NCI-H1694 treated with DMSO at 0.1 percent for 48 hours (cell line): Measurements from ENCODE around the gene RPL7L1.
"Not testable (repeated sequence)": the region's sequence is repeated elsewhere in the genome, so short reads cannot be mapped to it uniquely, and the experiment has no call there.

Experiments used
- DNase-seq: peaks from one replicate; lab custom pipeline; 2025; lab: John Stamatoyannopoulos, UW

RPL7L1 gene

DNA sequence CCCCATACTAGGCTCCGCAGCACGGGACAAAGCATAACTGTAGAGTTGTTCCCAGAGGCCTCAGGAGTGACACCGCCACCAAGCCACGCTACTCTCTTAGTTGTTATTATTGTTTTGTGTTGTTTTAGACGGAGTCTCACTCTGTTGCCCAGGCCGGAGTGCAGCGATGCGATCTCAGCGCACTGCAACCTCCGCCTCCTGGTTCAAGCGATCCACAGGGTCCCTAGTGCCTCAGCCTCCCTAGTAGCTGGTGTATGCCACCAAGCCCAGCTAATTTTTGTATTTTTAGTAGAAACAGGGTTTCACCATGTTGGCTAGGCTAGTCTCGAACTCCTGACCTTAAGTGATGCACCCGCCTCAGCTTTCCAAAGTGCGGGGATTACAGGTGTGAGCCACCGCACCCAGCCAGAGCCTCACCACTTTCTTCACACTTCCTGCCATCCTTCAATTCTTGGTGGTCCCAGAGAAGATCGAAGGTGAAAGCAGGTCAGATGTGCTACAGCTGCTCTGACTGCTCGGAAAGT is 11.8 kb downstream of the RPL7L1 start:
- no peak for DNase-seq

DNA sequence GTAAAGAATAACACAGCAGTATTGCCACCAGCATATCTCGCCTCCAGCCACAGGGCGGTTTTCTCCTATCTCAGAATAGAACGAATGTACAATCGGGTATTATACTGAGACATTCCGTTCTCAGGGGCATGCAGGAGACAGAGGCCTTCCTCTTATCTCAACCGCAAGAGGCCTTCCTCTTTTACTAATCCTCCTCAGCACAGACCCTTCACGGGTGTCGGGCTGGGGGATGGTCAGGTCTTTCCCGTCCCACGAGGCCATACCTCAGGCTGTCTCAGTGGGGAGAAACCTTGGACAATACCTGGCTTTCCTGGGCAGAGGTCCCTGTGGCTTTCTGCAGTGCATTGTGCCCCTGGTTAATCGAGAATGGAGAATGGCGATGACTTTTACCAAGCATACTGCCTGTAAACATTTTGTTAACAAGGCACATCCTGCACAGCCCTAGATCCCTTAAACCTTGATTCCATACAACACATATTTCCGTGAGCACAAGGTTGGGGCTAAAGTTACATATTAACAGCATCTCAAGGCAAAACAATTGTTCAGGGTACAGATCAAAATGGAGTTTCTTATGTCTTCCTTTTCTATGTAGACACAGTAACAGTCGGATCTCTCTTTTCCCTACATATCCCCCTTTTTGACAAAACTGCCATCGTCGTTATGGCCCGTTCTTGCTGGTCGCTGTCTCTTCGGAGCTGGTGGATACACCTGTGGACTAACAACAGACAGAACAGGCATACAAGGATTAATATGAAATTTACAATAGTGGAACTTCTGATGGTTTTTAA is 14.8 kb downstream of the RPL7L1 start:
- not testable (repeated sequence) for DNase-seq

- DNase-seq: no peak
Observed at GRCh38 chr6:42896178-42896719, 16.8 kb downstream of the RPL7L1 start.

DNA sequence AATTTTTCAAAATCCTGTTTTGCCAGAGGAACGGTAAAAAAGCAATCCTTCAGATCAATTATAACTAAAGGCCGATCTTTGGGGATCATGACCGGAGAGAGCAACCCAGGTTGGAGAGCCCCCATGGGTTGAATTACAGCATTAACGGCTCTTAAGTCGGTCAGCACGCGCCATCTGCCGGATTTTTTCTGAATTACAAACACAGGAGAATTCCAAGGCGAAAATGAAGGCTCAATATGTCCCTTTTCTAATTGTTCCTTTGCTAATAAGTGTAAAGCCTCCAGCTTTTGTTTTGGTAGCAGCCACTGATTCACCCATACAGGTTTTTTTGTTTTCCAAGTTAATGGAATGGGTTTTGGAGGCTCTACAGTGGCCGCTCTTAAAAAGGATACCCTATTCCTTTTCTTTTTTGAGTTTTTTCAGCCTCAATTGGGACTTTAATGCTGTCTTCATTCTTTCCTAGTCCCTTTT is 19.5 kb downstream of the RPL7L1 start:
- peak; percentile 48 for DNase-seq

- DNase-seq: peak; percentile 5
Observed at GRCh38 chr6:42899871-42900270, 20.5 kb downstream of the RPL7L1 start.

- peak; percentile 70 for DNase-seq
Observed at GRCh38 chr6:42901538-42901957, 22.1 kb downstream of the RPL7L1 start.

DNA sequence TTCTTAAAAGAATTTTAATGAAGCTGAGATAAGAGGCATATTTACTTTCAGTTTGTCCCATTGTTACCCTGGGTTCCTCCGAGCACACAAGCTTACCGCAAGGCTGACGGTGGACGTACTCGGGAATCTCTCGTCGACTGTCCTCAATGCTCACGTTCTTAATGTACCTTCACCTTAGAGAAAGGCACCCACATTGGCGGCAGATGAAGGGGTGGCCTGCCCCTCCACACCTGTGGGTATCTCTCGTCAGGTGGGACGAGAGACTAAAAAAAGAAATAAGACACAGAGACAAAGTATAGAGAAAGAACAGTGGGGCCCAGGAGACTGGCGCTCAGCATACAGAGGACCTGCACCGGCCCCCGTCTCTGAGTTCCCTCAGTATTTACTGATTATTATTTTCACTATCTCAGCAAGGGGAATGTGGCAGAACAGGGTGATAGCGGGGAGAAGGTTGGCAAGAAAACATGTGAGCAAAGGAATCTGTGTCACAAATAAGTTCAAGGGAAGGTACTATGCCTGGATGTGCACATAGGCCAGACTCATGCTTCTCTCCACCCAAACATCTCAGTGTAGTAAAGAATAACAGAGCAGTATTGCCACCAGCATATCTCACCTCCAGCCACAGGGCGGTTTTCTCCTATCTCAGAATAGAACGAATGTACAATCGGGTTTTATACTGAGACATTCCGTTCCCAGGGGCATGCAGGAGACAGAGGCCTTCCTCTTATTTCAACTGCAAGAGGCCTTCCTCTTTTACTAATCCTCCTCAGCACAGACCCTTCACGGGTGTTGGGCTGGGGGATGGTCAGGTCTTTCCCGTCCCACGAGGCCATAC is 23.2 kb downstream of the RPL7L1 start:
- DNase-seq: not testable (repeated sequence)

DNA sequence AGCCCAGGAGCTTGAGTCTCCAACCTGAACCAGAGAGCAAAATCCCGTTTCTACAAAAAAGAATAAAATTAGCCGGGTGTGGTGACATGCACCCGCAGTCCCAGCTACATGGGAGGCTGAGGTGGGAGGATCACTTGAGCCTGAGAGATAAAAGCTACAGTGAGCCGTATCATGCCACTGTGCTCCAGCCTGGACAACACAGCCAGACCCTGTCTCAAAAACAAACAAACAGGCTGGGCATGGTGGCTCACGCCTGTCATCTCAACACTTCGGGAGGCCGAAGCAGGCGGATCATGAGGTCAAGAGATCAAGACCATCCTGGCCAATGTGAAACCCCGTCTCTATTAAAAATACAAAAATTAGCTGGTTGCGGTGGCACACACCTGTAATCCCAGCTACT is 25.1 kb downstream of the RPL7L1 start:
- DNase-seq: no peak

GRCh38 chr6:42907336-42907735 is 27.9 kb downstream of the RPL7L1 start:
- no peak for DNase-seq

- no peak for DNase-seq
Observed at GRCh38 chr6:42909835-42910234, 30.4 kb downstream of the RPL7L1 start.

DNA sequence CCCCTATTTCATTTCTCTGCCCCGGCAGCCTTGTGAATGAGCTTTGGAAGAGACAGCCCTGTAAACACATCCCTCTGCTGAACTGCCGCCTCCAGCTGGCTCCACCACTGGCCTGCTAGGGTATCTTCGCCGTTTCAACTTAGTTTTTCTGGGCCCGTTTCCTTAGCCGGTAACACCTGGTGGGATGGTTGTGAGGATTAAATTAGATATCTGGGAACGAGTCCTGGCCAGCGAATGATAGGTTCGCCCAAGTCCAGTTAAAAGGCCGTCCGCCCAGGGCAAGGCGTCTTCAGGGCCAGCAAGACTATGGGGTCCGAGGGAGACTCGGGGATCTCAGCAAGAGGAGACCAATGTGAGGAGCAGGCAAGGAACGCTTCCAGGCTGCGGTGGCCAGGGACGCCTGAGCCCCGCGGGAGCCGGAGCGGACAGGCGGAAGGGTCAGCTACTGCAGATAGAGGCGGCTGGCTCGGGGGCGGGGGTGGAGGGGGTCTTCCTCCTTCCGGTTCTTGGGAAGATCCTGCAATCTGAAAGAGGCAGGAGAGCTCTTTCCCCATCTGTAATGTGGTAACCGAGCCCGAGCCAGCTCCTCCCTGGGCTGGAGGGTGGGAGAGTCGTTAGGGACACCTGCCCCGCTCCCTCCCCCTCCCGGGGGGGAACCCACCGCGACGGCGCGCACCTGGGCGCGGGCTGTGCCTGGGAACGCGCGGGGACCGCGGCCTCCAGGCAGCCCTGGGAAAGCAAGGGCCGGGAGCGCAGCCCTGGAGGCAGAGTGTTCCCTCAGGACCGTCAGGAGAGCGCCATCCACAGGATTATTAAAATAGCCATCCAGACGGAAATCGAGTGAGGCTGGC is 32.0 kb downstream of the RPL7L1 start:
- no peak for DNase-seq

- no peak for DNase-seq
Observed at GRCh38 chr6:42914546-42914945, 35.1 kb downstream of the RPL7L1 start.

DNA sequence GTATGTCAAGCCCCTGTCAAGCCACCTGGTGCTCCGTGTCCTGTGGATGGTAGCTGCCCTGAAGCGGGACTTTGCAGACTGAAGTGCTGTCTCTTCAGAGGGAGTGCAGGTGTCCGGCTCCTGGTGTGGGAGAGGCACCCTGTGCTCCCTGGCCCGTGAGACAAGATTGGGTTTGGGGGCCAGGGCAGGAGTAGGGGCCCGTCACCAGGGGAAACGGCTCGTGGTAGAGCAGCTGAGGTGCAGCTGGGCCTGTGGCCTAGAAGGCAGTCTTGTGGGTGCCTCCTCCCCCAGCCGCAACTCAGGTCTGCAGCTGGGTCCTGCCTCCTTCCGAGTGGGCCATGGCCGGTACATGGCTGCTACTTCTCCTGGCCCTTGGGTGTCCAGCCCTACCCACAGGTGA is 36.3 kb downstream of the RPL7L1 start, which contains the start of gene PTCRA:
TSS of gene PTCRA (plus strand) at position 322 of the 400 bp plus-strand sequence. CDS start at position 339, 17 bp downstream.
- DNase-seq: no peak

DNA sequence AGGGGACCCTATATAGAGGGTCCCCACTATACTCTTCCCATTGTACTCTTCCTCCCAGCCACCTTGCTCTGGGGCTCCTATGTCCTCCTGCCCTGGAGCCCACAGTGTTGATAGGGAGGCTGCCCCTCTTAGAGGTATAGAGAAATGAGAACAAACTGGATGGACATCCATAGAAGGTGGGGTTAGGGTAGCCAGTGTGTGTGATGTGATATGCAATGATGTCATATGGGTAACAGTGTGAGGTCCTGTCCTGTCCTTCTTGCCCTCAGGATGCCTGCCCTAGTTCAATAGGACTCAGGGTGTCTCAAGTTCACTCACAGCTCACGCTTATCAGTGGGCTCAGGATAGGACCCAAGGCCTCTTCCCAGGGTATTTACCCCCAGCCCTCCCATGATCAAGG is 36.9 kb downstream of the RPL7L1 start:
- no peak for DNase-seq

- DNase-seq: no peak
Observed at GRCh38 chr6:42921801-42922200, 42.4 kb downstream of the RPL7L1 start.

GRCh38 chr6:42923666-42924065 is 44.2 kb downstream of the RPL7L1 start:
- no peak for DNase-seq

GRCh38 chr6:42925248-42925857 is 45.9 kb downstream of the RPL7L1 start:
- no peak for DNase-seq

DNA sequence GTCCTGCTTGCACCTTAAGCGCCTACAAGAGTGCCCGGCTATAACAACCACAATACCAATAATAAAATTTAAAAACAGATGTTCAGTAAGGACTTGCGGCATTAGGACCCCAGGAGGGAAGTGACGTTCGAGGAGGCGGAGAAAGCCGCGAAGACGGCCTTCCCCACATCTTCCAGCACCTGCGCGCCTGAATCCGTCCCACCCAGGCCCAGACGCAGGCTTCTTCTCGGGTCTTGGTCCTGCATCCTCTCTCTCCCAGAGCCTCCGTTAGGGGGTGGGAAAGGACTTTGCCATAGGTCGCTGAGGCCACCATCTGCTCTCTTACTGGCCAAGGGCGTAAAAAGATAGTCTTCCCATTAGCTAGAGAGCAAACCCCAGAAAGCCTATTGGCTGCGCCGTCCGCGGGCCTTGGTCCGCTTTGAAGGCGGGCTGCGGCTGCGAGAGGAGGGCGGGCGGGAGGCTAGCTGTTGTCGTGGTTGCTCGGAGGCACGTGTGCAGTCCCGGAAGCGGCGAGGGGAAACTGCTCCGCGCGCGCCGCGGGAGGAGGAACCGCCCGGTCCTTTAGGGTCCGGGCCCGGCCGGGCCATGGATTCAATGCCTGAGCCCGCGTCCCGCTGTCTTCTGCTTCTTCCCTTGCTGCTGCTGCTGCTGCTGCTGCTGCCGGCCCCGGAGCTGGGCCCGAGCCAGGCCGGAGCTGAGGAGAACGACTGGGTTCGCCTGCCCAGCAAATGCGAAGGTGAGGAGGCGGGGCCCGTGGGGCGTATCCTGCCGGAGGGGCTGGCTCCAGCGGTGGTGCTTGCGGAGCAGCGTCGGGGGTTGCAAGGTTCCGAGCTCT is 49.8 kb downstream of the RPL7L1 start, which contains the start of gene CNPY3:
TSS of gene CNPY3 (plus strand) at position 495 of the 835 bp plus-strand sequence. CDS start at position 586, 91 bp downstream.
- peak; percentile 91 for DNase-seq

DNA sequence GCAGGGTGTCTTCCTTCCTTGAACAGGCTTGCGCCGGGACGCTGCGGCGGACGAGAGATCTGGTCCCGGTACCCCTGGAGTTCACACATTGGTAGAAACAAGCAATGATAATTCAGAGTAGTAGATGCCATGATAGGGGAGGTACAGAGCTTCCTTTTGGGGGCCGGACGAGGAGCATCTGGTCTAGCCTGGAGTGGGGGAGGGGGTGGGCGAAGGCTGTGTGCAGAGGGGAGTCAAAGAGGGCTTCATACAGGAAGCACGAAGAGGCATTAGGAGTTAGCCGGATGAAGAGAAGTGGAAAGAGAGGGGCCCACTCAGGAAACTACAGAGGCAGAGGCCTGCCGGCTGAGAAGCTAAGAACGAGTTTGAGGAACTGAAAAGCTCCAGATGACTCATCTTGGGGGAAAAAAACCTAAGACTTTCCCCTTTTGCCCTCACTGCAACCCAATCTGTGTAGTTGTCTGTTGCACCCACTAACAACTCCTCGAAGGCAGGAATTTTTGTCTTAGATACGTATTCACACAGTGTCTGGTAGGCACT is 50.5 kb downstream of the RPL7L1 start:
- peak; percentile 36 for DNase-seq

- DNase-seq: no peak
Observed at GRCh38 chr6:42932412-42932811, 53.0 kb downstream of the RPL7L1 start.
